T-cell (primary cell): Measurements from ENCODE around the gene OR56A3. TPM values are rescaled to one million over a fixed set of nuclear protein-coding genes. Genes with fewer than 3 reads are reported as not detected.

ENCODE experiments used
- total RNA-seq, 35 experiments: library from RNA in 6 of 35; stranded (reverse) in 6 of 35; fragments of 120-200 nt in 1 of 35; gene quantifications; one replicate each; pipeline versions ENCODE4 v1.2.1 to v1.2.4 and lab custom pipeline; 2013 to 2026

OR56A3 gene
- total RNA-seq, 5 donors from 2014 or later (not counting 1 experiment from before 2014, with no cell fraction given) = not detected

Other genes with a start within 250 kb of the OR56A3 start
- under 1 TPM; 0.20 to 0.78 (median 0.37) TPM for gene OR56B1, start 205.8 kb upstream of the OR56A3 start, total RNA-seq
- gene OR52N4, start 188.0 kb upstream of the OR56A3 start, total RNA-seq = 1 to 10 TPM; 1.4 to 3.8 (median 2.3) TPM
- gene OR52N5, start 158.9 kb upstream of the OR56A3 start, total RNA-seq = not detected
- gene OR52N1, start 151.0 kb upstream of the OR56A3 start, total RNA-seq = not detected
- not detected for gene OR52N2, start 133.3 kb upstream of the OR56A3 start, total RNA-seq
- gene OR52E6, start 100.4 kb upstream of the OR56A3 start, total RNA-seq = not detected
- gene OR52E8, start 84.6 kb upstream of the OR56A3 start, total RNA-seq = not detected
- not detected for gene OR52E4, start 61.6 kb upstream of the OR56A3 start, total RNA-seq
- not detected for gene OR52E5, start 49.0 kb upstream of the OR56A3 start, total RNA-seq
- gene OR56A5, start 26.2 kb downstream of the OR56A3 start, total RNA-seq = not detected
- gene OR52L1, start 44.7 kb downstream of the OR56A3 start, total RNA-seq = under 1 TPM in 1 of 5 donors, not detected in 4; 0.32 TPM
- gene OR56A4, start 64.7 kb downstream of the OR56A3 start, total RNA-seq = under 1 TPM in 2 of 5 donors, not detected in 3; 0.07 to 0.09 TPM
- under 1 TPM in 1 of 5 donors, not detected in 4; 0.23 TPM for gene OR56A1, start 88.5 kb downstream of the OR56A3 start, total RNA-seq
- gene OR56B4, start 165.4 kb downstream of the OR56A3 start, total RNA-seq = not detected
- gene OR52B2, start 228.1 kb downstream of the OR56A3 start, total RNA-seq = not detected